ENCODE results near the gene ASTN2.

Gene ASTN2

GRCh38 chr9:116411506-116411905 is 1003.4 kb downstream of the ASTN2 start:
- no peak for DNase-seq (ENCODE audit: extremely low read depth, low read depth)
- no peak overlapping the region for H3K4me3 ChIP-seq (replicated peaks; ENCODE audit: low read depth, low read length)
- no peak for TF ChIP-seq CTCF (IDR thresholded peaks at IDR 0.05; ENCODE audit: low read depth, low read length, missing control alignments)

GRCh38 chr9:116409638-116410037 is 1005.2 kb downstream of the ASTN2 start:
- H3K4me3 ChIP-seq (replicated peaks; ENCODE audit: low read depth, low read length) = no peak overlapping the region
- TF ChIP-seq CTCF (IDR thresholded peaks at IDR 0.05; ENCODE audit: low read depth, low read length, missing control alignments) = no peak
- no peak for DNase-seq (ENCODE audit: extremely low read depth, low read depth)

- H3K4me3 ChIP-seq (replicated peaks; ENCODE audit: low read depth, low read length) = no peak overlapping the region
- DNase-seq (ENCODE audit: extremely low read depth, low read depth) = no peak
- no peak for TF ChIP-seq CTCF (IDR thresholded peaks at IDR 0.05; ENCODE audit: low read depth, low read length, missing control alignments)
These were observed 1005.7 kb downstream of the ASTN2 start for GRCh38 chr9:116409129-116409528.

GRCh38 chr9:116406469-116406868 is 1008.4 kb downstream of the ASTN2 start:
- no peak for DNase-seq (ENCODE audit: extremely low read depth, low read depth)
- no peak overlapping the region for H3K4me3 ChIP-seq (replicated peaks; ENCODE audit: low read depth, low read length)
- no peak for TF ChIP-seq CTCF (IDR thresholded peaks at IDR 0.05; ENCODE audit: low read depth, low read length, missing control alignments)

GRCh38 chr9:116405321-116405720 is 1009.5 kb downstream of the ASTN2 start:
- no peak for DNase-seq (ENCODE audit: extremely low read depth, low read depth)
- TF ChIP-seq CTCF (IDR thresholded peaks at IDR 0.05; ENCODE audit: low read depth, low read length, missing control alignments) = no peak
- no peak overlapping the region for H3K4me3 ChIP-seq (replicated peaks; ENCODE audit: low read depth, low read length)

- TF ChIP-seq CTCF (IDR thresholded peaks at IDR 0.05; ENCODE audit: low read depth, low read length, missing control alignments) = no peak
- no peak for DNase-seq (ENCODE audit: extremely low read depth, low read depth)
- no peak overlapping the region for H3K4me3 ChIP-seq (replicated peaks; ENCODE audit: low read depth, low read length)
These were observed 1010.6 kb downstream of the ASTN2 start for GRCh38 chr9:116404228-116404627.

GRCh38 chr9:116403171-116403570 is 1011.7 kb downstream of the ASTN2 start:
- no peak for TF ChIP-seq CTCF (IDR thresholded peaks at IDR 0.05; ENCODE audit: low read depth, low read length, missing control alignments)
- DNase-seq (ENCODE audit: extremely low read depth, low read depth) = no peak
- H3K4me3 ChIP-seq (replicated peaks; ENCODE audit: low read depth, low read length) = no peak overlapping the region

All from HFF-Myc (cell line).